Measurements from ENCODE around the gene ZNF138.
A peak's percentile ranks its signal among the peaks of the same experiment; 100 is the strongest.
"Not testable (repeated sequence)": the region's sequence is repeated elsewhere in the genome, so short reads cannot be mapped to it uniquely, and the experiment has no call there.

ZNF138 gene

DNA sequence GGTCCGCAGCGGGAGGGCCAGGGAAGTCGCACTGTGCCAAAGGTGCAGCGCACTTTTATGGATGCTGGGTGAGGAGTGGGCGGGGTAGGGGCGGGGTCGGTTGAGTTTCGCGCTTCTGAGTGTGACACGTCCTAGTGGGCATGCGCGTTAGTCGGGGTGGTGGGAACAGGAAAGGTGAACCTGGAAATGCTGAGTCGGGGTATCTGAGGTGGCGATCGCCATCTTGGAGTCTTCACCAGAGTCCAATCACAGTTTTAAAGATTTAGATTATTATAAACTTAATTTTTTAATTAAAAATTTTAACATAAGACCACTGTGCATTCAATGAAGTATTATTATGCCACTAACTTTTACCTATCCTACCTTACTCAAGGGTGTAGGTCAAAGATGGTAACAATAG is 45.7 kb downstream of the ZNF138 start:
- no peak for DNase-seq

DNA sequence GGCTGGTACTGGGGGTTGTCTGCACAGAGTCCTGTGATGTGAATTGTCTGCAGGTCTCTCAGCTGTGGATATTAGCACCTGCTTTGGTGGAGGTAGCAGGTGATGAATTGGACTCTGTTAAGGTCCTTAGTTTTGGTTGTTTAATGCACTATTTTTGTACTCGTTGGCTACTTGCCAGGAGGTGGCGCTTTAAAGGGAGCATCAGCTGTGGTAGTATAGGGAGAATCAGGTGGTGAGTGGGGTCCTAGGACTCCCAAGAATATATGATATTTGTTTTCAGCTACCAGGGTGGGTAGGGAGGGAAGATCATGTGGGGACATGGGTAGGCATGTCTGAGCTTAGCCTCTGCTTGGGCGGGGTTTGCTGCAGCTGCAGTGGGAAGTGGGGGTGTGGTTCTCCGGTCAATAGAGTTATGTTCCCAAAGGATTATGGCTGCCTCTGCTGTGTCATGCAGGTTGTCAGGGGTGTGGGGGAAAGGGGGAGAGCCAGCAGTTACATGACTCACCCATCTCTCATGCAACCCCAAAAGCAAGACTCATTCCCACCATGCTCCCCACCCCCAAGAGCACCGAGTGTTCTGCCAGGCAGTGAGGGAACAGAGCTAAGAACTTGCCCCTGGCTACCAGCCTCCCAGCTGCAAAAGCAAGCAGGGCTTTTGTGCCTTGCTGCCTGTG is 55.2 kb downstream of the ZNF138 start:
- peak; percentile 92 for DNase-seq

DNA sequence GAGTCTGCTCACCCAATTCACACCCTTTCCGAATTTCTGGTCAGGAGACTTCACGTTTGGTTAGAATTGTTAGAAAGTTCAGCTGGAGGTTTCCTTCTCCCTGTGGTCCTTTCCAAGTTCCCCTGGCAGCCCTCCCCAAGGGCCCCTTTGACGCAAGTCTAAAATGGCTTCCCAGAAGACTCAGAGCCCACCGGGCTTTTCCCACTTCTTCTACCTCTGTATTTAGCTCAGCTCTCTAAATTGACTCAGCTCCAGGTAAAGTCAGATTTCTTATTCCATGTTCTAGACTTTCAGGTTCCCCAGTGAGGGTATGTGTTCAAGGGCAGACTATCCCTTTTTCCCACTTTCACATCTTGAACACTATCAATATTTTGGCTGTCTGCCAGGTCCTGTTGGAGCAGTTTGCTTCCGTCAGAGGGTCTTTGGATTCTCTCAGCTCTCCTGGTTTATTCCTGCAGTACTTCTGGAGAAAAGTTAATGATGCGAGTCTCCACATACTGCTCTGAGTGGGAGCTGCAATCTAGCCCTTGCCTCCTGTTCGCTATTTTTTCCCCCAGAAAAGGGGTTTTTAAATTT is 55.8 kb downstream of the ZNF138 start:
- peak; percentile 6 for DNase-seq

DNA sequence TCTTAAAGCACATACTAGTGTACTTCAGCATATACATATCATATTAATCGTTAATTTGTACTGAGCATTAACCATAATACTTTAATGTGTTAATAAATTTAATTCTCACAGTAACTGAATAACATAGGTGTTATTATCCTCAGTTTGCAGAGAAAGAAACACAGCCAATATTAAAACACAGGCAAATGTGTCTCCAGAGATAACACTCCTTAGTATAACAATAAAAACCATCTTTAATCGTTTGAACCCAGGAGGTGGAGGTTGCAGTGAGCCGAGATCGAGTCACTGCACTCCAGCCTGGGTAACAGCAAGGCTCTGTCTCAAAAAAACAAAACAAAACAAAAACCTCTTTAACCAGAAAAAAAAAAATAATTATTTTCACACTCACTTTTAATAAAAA is 59.5 kb downstream of the ZNF138 start:
- DNase-seq = no peak

DNA sequence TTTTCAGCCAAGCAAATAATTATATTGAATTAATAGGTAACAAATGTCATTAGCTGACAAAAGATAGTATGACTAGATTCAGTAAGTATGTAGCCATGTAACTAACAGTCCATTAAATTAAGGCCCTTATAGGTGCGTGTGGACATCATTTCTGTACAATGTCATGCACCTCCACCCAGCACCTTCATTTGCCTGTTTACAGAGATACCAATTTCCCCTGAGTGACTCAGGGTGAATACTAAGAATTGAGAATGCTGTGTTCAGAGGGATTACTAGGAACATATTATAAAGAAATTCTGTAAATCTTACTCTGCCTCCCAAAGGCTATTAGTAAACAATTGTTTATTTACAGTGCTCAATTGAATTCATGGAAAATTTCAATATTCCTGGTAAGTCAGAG is 60.7 kb downstream of the ZNF138 start:
- no peak for DNase-seq

DNA sequence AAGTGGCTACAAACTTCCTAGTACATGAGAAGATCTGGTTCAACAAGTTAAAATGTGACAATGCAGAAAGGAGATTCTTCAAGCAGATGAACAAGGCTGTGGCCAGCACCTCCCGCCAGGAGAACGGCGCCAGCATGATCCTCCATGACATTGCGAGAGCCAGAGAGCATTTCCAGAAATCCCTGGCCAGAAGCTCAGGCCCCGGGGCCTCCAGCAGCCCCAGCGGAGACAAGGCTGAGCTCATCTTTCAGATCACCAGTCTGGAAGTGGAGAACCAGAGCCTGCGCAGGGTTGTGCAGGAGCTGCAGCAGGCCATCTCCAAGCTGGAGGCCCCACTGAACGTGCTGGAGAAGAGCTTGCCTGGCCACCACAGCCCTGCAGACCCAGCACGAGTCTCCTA is 68.8 kb downstream of the ZNF138 start:
- no peak for DNase-seq

DNA sequence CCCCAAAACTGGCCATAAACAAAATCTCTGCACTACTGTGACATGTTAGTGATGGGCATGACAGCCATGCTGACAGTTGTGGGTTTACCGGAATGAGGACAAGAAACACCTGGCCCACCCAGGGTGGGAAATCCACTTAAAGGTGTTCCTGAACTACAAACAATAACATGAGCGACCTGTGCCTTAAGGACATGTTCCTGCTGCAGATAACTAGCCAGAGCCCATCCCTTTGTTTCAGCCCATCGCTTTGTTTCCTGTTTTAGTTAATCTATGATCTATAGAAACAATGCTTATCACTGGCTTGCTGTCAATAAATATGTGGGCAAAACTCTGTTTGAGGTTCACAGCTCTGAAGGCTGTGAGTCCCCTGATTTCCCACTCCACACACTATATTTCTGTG is 69.3 kb downstream of the ZNF138 start:
- DNase-seq = not testable (repeated sequence)

DNA sequence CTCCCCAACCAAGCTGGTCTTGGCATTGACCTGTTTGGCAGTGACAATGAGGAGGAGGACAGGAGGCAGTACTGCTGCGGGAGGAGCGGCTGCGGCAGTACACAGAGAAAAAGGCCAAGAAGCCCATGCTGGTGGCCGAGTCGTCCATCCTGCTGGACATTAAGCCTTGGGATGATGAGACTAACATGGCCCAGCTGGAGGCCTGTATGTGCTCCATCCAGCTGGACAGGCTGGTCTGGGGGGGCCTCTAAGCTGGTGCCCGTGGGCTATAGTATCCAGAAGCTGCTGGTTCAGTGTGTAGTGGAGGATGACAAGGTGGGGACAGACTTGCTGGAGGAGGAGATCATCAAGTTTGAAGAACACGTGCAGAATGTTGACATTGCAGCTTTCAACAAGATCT is 69.7 kb downstream of the ZNF138 start:
- DNase-seq = no peak

DNA sequence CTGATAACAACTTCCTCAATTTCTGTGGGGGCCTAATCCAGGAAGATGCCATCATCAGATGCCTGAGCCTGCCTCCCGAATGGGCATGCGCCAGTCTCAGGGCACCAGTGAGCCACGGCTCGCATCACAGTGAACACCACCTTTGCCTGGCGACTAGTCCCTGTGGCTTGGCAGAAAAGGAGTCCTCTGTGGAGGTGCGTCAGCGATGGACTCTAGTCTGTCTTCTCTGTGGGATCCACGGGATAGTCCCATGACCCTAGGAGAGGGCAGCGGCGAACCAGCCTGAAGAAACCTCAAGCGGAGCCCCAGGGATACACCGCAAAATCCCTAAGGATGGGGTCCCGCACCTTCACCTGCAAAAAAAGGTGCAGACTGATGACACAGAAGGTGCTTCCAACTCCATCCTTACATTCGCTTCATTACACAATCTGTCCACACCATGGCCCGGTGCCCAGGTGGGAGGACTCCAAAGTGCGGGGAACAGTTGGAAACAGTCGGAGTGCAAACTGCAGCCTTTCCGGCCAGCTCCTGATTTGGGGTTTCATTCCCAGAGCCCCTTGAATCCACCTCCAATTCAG is 73.7 kb downstream of the ZNF138 start:
- DNase-seq = no peak

DNA sequence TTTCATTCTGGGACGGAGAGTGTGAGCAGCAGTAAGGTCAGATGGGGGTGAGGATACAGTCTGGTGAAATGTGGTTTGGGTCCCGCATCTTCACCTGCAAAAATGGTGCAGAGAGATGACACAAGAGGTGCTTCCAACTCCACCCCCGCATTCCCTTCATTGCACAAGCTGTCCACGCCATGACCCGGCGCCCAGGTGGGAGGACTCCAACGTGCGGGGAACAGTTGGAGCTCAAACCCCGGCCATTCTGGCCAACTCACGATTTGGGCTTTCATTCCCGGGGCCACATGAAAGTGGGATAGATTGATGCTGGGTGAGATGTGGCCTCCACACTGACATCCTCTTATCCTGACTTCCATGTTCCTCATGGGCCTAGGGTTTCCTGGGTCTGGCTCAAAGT is 74.3 kb downstream of the ZNF138 start:
- no peak for DNase-seq

DNA sequence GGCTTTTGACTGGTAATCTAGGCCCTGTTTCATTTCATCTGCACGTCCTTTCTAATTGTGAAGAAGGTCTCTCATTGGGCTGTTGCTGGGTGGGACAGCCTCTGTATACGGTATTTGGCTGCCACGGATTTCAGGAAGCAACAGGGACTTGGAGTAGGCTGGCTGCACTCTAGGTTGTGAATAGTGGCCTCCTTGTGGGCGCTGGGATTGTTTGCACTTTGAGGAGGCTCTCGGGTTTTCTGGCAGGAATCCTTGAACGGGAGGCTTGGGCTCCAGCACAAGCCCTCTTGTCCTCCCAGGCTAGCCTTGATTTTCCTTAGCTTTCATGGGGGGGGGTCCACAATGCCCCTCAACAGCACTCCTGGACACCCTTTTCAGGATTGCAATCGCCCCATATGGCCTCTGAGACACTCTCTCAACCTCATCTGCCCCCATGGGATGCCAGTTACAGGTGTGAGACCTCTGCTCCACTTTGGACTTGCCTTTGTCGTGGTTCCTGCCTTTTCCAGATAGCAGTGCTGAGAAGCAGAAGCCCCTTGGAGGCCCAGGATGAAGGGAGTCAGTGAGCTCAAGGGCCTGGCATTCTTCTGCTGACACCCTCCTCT is 75.0 kb downstream of the ZNF138 start:
- DNase-seq = no peak

DNA sequence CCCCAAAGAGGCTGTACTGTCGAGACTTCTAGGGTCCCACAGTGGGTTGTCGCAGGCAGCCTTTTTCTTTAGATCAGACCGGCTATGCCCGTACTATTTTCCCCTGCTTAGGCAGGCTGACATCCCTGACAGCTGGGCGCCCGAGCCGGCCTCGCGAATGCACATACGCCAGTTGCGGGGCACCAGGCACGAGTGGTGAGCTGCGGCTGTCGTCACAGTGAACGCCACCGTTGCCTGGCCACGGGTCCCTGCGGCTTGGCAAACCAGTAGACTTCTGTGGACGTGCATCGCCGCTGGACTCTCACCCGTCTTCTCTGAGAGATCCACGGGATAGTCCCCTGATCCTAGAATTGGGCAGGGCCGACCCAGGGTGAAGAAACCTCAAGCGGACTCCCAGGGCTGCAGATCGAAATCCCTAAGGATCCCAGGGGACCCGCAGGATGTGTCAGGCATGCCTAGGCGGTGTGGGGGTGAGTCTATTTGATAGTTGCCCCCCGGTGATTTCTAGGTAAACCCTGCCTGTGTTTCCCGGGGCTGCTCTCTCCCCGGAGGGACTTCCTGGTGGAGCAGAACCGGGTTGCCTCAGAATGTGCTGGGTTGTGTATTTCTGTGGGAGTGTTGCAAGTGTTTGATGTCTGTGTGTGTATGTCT is 75.8 kb downstream of the ZNF138 start:
- no peak for DNase-seq

DNA sequence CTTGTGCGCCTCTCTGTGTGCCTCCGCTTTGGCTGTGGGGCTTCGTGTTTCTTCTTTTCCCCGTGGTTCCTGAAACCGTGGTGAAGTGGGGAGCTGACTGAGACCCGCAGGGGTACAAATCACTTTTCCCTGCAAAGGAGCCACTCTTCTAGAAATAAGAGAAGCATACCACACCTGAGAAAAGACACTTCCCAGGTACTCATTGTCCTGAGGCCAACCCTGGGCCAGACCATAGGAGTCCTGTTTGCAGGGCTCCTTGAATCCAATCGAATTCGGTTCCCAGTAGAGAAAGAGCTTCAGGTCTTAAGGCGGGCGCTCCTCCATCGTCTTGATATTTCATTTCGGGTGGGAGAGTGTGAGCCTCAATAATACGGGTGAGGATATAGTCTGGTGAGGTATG is 76.4 kb downstream of the ZNF138 start:
- no peak for DNase-seq

DNA sequence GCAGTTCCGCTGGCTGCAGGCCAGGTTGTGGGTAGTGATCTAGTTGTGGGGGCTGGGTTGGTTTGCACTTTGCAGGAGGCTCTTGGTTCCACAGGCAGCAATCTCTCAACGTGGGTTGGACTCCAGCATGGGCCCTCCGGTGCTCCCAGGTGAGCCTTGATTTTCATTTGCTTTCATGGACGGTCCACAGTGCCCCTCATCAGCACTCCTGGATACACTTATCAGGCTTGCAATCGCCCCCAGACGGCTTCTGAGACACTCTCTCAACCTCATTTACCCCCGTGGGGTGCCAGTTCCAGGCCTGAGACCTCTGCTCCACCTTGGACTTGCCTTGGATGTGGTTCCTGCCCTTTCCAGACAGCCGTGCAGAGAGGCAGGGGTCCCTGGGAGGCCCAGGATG is 77.5 kb downstream of the ZNF138 start:
- DNase-seq = no peak

DNA sequence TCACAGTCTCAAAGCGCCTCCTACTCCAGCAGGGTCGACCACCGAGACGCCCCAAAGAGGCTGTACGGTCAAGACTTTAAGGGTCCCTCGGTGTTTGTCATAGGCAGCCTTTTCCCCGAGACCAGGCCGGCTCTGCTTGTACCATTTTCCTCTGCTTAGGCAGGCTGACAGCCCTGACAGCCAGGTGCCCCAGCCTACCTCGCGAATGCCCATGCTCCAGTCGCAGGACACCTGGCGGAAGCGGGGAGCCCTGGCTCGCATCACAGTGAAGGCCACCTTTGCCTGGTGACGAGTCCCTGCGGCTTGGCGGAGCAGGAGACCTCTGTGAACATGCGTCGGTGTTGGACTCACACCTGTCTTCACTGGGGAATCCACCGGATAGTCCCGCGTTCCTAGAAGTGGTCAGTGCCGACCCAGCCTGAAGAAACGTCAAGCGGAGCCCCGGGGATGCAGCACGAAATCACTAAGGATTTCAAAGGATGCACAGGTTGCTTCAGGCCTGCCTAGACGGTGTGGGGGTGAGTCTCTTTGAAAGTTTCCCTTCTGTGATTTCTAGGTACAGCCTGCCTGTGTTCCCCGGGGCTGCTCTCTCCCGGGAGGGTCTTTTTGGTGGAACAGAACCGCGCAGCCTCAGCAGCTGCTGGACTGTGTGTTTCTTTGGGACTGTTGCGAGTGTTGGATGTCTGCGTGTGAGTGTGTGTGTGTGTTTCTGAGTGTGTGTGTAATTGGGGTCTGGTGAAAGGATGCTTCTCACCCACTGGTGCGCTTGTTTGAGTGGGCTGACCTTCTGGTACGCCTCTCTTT is 78.3 kb downstream of the ZNF138 start:
- no peak for DNase-seq

DNA sequence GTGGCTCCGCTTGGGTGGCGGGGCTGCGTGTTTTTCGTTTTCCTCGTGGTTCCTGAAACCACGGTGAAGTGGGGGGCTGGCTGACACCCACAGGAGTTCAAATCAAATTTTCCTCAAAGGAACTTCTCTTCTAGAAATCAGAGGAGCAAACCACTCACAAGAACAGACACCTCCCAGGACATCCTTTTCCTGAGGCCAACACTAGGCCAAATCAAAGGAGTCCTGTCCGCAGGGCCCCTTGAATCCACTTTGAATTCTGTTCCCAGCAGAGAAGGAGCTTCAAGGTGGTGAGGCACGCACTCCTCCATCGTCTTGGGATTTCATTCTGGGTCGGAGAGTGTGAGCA is 78.9 kb downstream of the ZNF138 start:
- DNase-seq = no peak

DNA sequence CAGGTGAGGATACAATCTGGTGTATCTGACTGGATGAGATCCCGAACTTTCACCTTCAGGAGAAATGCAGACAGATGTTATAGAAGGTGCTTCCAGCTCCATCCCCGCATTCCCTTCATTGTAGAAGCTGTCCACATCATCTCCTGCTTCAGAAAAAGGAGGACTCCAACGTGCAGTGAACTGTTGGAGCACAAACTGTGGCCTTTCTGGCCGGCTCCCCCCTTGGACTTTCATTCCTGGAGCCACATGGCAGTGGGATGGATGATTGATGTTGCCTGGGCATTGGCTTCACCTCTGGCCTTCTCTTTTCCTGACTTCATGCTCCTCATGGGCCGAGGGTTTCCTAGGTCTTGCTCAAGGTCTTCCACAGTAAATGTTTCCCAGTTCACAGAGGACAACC is 79.3 kb downstream of the ZNF138 start:
- DNase-seq = no peak

DNA sequence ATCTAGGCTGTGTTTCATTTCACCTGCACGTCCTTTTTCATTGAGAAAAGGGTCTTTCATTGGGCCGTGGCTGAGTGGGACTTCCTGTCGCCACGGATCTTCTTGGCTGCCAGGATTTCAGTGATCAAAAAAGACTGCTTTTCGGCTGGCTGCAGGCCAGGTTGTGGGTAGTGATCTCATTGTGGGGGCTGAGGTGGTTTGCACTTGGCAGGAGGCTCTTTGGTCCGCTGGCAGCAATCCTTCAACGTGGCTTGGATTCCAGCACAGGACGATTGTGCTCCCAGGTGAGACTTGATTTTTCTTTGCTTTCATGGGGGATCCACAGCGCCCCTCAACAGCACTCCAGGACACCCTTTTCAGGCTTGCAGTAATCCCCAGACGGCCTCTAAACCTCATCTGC is 79.9 kb downstream of the ZNF138 start:
- no peak for DNase-seq

DNA sequence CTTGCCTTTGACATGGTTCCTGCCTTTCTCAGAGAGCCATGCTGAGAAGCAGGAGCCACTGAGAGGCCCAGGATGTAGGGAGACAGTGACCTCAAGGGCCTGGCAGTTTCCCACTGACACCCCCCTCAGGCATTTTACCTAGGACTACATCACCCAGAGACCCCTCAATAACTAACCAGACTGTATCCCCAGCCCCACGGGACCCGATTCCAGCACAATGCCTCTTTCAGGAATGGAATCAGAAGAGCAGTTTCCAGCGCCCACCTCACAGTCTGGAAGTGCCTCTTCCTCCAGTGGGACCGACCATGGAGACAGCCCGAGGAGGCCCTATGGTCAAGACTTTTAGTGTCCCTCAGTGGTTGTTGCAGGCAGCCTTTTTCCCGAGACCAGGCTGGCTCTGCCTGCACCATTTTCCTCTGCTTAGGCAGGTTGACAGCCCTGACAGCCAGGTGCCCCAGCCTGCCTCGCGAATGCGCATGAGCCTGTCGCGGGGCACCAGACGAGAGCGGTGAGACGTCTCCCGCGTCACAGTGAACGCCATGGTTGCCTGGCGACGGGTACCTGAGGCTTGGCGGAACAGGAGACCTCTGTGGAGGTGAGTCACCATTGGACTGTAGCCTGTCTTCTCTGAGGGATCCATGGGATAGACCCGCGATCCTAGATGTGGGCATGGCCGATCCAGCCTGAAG is 80.5 kb downstream of the ZNF138 start:
- DNase-seq = no peak

DNA sequence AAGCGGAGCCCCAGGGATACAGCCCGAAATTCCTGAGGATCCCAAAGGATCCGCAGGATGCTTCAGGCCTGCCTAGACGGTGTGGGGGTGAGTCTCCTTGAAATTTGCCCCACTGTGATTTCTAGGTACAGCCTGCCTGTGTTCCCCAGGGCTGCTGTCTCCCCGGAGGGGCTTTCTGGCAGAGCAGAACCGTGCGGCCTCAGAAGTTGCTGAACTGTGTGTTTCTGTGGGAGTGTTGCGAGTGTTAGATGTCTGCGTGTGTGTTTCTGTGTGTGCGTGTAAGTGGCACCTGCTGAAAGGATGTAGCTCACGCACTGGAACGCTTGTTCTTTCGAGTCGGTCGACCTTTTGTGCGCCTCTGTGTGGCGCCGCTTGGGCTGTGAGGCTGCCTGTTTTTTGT is 81.0 kb downstream of the ZNF138 start:
- DNase-seq = no peak

DNA sequence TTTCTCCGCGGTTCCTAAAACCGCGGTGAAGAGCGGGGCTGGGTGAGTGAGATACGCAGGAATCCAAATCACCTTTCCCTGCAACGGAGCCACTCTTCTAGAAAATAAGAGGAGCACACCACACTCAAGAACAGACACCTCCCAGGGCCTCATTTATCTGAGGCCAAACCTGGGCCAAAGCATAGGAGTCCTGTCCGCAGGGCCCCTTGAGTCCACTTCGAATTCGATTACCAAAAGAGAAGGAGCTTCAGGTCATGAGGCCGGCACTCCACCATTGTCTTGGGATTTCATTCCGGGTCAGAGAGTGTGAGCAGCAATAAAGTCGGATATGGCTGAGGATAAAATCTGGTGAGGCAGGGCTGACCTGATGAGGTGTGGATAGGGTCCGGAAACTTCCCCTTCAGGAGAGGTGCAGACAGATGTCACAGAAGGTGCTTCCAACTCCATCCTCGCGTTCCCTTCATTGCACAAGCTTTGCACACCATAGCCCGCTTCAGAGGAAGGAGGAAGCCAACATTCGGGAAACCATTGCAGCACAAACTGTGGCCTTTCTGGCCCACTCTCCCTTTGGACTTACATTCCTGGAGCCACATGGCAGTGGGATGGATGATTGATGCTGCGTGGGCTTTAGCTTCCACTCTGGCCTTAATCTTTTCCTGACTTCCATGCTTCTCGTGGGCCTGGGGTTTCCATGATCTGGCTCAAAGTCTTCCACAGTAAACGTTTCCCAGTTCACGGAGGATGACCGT is 81.6 kb downstream of the ZNF138 start:
- no peak for DNase-seq
